HT-29 (cell line): ENCODE data around the gene MTMR6. TPM values are rescaled to one million over a fixed set of nuclear protein-coding genes. Genes with fewer than 3 reads are reported as not detected.
A peak's percentile ranks its signal among the peaks of the same experiment; 100 is the strongest.

Source experiments
- DNase-seq: peaks from one replicate; pipeline ENCODE4 v3.0.0-alpha.2; 2015; ENCODE audit warnings: low spot score
- total RNA-seq: library from RNA; depleted of rRNA; stranded (reverse); fragments of >200 nt; shearing (Covaris generic); gene quantifications from 2 replicates; pipeline ENCODE4 v1.2.3, GENCODE V29; 2014

Gene MTMR6
- total RNA-seq, 1 experiment from 2014 or later: 8.0 TPM

DNA sequence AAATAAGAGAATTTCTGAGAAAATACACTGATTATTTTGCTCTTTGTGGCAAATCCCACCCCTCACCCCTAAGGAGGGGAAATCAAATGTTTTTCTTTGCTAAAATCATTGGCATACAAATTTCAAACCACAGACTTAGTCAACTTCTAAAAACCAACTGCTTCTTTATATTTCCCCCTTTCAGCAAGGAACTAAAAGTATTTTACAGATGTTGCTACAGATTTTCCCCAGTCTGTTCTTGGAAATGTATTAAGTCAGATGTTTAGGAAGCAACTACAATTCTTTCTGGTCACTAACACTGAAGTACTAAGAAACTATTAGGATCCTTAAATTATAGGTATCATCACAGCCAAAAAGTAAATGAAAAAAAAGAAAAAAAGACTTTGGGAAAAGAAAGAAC lies 6.9 kb downstream of the MTMR6 start:
- DNase-seq: no peak

DNA sequence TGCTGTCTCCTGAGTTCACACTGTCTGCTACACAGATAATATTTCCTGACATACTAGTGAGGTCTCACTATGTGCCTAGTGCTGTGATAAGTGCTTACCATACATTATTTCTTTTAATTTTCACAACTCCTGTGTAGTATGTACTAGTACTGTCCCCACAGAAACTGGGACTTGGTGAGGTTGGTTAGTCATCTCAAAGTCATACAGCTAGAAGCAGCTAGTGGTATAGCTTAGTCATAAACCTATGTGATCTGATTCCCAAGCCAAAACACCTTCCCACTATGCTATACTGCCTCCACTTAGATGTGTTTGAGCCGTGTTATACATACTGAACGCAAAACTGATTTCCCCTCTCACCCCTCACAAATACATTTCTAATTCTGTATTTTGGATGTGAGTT lies 10.5 kb downstream of the MTMR6 start:
- DNase-seq: no peak

DNA sequence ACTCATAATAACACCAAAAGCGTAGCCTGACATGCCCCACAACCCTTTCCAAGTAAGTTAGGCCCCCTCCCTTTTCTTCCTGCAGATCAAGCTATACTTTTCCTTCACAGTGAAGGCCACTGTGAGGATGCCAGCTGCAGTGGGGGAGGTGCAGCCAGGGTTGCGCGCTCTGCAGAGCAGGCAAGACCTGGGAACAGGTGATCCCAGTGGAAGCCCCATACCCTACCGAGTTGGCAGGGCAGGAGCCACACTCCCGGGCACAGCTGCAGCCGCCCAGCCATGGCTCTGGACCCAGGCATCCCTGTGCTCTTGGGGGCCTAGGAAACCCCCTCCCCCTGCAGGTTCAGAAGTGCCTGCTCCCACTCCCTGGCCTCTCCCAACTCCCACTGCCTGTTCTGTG lies 18.7 kb downstream of the MTMR6 start:
- no peak for DNase-seq

DNA sequence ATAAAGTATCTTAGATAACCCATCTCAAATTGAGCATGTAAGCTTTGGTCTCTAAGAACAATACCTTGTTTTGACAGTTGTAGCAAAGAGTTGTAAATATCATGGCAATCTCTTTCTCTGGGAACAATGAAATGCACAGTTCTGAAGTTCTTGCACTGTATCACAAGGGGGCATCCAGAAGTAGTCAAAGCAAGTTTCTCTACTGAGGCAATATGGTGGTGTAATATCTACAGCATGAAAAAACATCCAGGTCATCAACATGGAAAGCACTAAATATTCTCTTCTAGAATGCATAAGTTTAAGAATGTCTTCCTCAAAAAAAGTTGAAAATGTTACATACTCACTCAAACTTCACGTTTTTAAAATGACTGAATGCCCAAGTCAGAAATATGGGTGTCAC lies 19.6 kb downstream of the MTMR6 start:
- DNase-seq: peak; percentile 35

DNA sequence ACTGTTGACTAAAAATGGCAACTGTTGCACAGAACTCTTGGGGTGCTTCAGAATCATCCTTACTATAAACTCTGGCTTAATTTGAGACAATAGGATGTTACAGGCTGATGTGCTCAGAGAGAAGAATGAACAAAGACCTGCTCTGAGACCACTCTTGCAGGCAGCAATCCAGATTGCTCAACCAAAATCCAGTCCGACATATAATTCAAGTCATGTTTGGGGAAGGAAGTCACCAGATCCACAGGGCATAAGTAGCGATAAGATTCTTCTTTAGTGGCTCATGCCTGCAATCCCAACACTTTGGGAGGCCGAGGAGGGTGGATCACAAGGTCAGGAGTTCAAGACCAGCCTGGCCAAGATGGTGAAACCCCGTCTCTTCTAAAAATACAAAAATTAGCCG lies 20.6 kb downstream of the MTMR6 start:
- no peak for DNase-seq

DNA sequence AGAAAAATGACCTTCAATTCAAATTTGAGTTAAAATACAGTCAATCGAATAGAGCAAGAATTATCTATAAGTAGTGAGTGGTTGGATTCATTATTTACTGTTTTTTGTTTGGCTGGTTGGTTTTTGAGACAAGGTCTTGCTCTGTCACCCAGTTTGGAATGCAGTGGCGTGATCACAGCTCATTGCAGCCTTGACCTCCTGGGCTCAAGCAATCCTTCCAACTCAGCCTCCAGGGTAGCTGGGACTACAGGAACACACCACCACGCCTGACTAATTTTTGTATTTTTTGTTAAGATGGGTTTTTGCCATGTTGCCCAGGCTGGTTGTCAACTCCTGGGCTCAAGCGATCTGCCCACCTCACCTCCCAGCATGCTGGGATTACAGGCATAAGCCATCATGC lies 25.0 kb downstream of the MTMR6 start:
- DNase-seq: no peak

DNA sequence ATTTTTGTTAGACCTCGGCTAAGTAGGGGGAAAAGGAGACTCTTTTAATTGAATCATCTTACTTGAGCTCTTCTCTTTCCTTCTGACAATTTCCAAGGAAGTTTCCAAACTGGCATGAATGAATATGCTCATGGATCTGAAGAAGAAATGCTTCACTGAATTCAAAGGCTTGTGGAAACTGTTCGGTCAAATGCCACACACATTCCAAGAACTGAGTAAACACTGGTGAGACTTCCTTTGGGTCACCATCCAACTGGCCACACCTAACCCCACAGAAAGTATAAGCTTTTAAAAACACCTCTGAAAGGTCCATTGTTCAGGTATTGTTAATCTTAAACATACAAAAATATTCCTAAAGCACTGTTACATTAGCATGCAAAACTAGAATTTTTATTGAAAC lies 33.6 kb downstream of the MTMR6 start:
- no peak for DNase-seq

DNA sequence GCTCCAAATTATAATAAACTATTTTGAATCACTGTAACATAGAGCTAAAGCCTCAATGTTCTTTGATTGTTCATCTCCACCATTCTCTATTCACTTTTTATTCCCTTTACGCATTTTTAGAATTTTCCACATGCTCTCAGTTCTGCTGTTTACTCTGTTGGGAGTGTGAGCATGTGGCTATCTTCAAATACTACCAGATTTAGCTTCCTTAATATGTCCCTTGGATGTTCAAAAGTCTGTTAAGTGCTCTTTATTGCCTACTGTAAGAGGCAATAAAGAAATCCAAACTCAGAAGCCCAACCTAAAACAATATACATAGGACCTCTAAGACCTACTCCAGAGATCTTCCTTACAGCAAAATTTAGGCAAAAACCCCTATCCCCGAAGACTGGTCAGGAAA lies 34.5 kb downstream of the MTMR6 start:
- no peak for DNase-seq

DNA sequence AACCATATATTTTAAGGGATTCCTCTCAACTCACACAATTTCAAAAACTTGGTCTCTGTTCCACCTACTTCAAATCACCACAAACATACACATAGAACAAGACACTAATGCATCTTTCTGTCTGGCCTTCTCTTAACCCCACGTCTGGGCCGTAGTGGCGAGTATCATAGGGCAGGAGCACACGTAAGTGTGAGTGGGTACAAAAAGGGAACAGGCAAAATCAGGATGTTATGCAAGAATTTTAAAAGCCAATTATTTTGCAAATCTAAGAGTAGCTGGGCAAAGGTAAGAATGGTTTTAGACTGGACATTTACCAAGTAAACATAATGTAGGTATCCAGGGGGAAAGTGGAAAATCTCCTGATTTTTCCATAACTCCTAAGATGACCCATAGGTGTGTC lies 35.1 kb downstream of the MTMR6 start:
- no peak for DNase-seq

DNA sequence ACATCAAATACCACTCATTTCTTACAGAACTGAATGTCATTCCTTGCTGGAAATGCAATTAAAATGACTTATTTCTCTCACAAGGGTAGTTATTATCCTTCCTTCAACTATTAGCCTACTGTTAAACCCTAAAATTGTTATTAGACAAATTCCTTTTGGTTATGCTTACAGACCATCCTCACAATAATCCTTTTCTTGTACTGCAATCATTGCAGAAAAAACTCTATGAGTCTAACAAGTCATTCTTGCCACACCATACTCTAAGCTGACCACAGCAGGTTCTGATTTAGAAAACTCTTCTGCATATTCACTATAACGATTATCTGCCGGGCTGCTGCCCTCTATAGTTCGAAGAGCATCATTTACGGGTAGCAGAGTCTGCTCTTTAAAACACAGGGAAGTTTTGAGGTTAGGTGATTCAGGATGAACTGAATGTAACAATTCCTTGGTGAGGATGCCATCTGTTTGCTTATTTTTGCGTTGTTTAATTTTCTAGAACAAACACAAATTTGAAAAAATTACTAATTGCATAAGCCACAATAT lies 38.2 kb downstream of the MTMR6 start:
- DNase-seq: peak; percentile 65

DNA sequence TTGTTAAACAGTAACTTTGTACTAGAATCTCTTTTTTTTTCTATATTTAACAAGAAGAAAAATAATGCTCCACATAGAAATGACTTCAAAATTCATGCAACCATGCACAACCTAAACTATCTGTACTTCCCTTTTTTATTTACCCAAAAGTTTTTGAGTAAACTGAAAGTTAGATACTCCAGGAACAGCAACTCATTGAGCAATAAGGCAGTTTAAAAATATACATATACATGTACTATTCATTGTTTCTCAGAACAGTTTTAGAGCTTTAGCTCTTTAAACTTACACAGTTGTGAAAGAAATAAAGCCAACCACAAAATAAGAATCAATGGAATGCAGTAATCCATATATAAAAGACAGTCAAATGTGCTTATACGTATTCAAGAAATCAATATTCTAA lies 39.2 kb downstream of the MTMR6 start:
- no peak for DNase-seq

DNA sequence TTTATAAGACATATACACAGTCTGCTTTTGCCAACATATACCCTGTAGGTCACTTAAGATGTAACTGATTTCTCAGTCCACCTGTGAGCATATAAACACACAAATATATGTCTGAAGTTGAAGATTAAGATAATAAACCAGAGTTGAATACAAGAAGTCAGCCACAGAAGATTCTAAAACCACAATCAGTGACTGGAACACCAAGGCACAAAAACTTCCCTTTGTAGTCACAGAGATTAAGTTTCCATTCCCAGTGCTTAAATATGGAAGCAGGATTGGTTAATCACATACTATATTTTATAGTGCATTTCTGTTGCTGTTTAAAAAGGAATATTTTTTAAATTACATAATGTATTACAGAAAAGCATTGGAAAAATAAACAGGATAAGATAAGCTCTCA lies 39.9 kb downstream of the MTMR6 start:
- DNase-seq: no peak

DNA sequence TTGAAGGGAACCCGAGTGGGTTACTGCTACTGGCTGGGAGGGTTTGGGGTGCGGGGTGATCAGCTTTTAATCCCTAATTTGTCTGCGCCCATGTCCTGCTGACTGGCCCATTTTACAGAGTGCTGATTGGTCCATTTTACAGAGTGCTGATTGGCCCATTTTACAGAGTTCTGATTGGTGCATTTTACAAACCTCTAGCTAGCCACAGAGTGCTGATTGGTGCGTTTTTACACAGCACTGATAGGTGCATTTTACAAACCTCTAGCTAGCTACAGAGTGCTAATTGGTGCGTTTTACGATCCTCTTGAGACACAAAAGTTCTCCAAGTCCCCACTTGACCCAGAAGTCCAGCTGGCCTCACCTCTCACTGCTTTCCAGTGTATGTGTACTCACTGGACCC lies 43.2 kb downstream of the MTMR6 start:
- DNase-seq: no peak

DNA sequence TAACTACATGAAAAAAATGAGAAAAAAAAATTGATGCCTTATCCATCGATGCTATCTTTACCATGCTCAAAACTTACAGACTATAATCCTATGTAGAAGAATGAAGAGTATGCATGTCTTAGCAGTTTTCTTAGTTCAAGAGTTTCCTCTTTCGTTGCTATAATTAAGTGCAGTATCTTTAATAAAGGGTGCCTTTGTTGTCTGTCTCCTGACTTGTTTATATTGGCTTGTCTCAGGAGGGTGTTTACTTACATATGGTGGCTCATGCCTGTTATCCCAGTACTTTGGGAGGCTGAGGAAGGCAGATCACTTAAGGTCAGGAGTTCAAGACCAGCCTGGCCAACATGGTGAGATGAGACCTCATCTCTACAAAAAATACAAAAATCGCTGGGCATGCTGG lies 44.3 kb downstream of the MTMR6 start:
- no peak for DNase-seq

DNA sequence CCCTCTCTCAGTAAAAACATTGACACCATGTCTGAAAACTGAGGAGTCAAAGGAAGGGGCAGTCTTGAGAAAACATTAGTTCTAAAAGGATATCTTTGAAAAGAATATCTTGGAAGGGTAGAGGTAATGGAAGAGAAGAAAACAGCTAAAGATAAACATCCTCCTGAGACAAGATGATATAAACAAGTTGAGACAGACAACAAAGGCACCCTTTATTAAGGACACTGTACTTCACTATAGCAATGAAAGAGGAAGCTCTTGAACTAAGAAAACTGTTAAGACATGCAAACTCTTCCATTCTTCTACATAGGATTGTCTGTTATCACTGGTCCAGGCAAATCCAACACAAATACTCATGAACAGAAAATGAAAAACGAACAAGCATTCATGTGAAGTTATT lies 46.3 kb downstream of the MTMR6 start:
- DNase-seq: no peak

DNA sequence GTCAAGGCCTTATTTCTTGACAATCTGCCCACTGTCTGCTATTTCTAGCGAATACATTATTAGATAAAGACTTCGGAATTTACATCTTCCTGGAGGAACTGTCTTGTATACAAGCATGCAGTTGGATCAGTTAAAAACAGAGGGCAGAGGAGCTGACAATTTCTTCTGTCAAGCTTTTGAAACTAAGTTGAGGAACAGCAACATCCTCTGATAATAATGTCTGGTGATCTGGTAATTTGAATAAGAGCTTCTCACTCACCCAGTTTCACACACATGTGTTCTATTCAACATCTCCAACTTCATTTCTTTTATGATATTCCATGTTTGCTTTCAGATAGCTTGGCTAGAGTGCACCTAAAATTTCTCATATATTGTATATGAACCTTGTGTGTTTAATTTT lies 50.2 kb downstream of the MTMR6 start:
- no peak for DNase-seq

DNA sequence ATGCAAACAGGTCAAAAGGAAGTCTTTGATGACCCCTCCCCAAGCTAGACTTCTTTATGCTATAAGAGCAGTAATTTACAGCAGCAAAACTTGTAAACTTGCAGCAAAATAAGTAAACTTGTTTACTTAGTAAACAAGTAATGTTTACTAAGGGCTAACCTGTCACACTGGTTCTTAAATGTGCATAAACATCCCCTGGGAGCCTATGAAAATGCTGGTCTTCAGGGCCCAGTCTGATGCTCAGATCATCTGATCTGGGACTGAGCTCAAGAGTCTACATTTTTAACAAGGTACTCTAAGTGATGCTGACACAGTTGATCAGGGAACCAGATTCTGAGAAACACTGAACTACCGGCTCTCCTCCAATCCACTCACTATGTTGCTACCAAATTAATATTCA lies 53.4 kb downstream of the MTMR6 start:
- DNase-seq: no peak

DNA sequence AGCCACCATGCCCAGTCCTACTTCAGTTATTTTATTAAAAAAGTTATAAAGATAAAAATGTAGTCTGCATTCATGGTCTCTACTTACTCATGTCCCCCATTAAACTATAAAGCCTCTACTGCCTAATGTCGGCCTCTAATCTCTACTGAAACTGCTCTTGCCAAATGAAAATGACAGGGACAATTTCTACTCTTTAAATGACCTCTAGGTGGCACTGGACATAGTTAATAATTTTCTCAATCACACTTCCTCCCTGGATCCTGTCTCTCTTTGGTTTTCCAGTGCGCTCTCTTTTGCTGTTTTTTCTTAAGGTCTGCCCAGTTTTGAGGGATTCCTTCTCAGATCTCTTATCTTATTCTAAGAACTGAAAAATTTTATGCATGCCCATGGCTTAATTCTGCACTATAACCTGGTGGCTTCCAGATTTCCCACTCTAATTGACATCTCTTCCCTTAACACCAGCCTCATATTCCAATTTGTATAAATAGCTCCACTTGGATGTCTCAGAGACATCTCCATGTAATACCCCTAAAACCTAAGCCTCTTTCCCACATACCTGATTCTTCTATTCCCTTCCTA lies 54.3 kb downstream of the MTMR6 start:
- DNase-seq: peak; percentile 80

DNA sequence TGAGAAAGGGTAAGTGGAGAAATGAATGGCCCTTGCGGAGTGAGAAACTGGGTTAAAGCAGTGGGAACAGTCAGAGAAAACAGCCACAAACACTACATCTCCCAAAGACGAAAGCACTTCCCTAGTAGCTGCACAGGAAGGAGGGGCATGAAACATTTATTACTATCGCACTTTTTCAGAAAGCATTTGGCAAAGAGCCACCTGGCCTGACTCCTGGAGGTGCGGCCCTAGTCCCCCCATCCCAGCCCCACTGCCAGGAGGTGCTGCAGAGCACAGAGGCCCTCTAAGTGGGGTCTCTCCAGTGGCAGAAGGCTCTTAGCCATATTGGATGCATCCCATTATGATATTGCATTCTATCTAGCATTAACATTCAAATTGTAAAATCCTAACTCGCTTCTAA lies 55.8 kb downstream of the MTMR6 start:
- DNase-seq: no peak

DNA sequence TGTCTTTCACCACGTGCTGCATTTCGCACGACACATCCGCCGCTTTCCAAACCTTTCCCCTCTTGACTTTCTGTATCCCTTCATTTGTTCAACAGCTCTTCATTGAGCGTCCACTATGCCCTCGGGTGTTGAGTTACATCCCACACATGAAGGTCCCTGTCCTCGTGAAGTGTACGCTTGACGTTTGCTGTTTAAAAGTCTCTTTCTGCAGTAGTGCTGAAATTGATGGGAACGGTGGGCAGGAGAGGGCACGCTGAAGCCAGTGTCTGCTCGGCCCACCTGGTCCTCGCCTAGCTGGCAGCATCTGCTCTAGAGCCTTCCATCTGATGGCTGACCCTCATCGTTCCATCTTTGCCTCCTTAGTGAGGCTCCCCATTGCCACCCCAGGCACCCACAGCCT lies 59.6 kb downstream of the MTMR6 start:
- DNase-seq: no peak

DNA sequence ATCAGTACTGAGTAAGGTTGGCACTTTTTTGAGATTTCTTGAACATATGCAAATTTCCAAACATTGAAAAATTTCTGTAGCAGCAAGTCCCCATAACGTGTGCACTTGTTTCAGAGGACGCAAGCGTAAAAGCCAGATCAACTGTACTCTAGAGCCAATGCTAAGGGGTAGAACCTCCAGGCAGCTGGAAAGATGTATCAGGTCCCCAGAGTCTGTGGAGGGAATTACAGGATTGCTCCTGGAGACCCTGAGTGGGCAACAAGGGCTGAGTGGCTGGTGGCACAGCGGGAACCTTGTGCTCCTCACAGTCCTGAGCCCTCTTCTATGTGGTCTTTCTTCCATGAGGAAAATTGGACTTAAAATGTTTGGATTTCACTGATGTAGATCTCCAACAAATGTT lies 61.3 kb downstream of the MTMR6 start:
- no peak for DNase-seq

DNA sequence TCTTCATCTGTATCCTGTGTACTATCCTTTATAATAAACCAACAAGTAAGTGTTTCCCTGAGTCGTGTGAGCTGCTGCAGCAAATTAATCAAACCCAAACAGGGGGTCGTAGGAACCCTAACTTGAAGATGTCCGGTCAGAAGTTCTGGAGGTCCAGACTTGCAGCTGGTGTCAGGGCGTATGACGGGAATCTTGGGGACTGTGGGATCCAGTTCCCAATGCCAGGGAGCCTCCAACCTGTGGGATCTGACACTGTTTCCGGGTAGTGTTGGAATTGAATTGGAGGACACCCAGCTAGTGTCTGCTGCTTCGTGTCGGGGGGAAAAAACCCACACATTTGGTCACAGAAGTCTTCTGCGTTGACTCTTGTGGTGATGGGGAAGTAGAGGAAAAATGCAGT lies 63.1 kb downstream of the MTMR6 start:
- DNase-seq: no peak

DNA sequence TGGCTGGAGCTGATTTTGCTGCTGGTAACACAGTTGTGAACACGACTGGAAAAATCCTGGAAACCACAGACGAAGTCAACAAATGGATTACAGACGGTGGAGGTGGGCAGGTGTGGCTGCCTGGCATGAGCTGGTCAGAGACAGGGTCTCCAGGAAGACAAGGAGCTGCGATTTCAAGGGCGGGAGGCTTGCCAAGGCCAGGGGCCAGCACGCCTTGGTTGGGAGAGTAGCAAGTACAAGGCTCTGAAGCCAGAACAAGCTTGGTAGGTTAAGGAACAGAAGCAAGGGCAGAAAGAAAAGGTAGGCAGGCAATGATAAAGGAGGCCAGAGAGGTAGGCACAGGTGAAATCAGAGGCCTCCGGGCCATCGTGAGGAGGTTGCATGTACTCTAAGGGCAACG lies 64.5 kb downstream of the MTMR6 start:
- DNase-seq: no peak

DNA sequence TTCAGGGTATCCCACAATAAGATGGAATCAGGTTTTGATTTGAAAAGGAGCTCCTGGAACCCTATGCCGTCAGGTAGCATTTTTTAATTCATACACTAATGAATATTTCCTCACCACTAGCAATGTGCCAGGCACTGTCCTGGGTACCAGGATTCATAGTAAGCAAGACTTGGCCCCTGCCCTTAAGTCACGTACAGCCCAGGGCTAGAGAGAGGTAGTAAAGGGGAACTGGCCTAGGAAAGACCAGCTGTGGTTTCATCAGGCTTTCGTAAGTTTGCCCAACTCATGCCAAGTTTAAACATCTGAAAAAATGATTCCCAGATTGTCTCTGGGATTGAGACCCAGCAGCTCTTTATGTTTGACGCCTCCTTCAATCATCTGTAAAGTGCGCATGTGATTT lies 69.3 kb downstream of the MTMR6 start:
- DNase-seq: no peak
